ENCODE data around the gene S100A14.
"Not testable (repeated sequence)": the region's sequence is repeated elsewhere in the genome, so short reads cannot be mapped to it uniquely, and the experiment has no call there.

The S100A14 gene

DNA sequence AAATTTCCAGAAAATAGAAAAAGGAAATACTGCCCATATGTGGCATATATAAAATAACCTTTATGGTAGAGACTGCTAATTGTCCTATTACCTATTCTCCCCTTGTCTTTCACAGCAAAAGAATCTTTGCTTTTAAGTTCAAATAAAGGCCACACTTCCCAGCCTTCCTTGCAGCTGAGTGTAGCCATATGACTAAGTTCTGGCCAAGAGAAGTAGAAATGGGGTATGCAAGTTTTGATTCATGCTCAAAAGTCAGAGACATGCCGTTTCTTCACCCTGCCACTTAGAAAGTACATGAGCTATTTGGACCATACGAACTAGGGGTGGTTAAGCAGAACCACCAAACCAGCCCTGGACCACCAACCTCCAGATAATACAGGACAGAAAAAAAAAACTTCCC is 32.1 kb downstream of the S100A14 start:
- DNase-seq, result no peak

DNA sequence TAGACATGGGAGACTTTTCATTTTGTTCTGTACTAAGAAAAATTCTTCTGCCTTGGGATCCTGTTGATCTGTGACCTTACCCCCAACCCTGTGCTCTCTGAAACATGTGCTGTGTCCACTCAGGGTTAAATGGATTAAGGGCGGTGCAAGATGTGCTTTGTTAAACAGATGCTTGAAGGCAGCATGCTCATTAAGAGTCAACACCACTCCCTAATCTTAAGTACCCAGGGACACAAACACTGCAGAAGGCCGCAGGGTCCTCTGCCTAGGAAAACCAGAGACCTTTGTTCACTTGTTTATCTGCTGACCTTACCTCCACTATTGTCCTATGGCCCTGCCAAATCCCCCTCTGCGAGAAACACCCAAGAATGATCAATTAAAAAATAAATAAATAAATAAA is 32.6 kb downstream of the S100A14 start:
- DNase-seq, result not testable (repeated sequence)

DNA sequence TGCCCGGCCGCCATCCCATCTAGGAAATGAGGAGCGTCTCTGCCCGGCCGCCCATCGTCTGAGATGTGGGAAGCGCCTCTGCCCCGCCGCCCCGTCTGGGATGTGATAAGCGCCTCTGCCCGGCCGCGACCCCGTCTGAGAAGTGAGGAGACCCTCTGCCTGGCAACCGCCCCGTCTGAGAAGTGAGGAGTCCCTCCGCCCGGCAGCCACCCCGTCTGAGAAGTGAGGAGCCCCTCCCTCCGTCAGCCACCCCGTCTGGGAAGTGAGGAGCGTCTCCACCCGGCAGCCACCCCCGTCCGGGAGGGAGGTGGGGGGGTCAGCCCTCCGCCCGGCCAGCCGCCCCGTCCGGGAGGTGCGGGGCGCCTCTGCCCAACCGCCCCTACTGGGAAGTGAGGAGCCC is 33.3 kb downstream of the S100A14 start:
- not testable (repeated sequence) for DNase-seq

DNA sequence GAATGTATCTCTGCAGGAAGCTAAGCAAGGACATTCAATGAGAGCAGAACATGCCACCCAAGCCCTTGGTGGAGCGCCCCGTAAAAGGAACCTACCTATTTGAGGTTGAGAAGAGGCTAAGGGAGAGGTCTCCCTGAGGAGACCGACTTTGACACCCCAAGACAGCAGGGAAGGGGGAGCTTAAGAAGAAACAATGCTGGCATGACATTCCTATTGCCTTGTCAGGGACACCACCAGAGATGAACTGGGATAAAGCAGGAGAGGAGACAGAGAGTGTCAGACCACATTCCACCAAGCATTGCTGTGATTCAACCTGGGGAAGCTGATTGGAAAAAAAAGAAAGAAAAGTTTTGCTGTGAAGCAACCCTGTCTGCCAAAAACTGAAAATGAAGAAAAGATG is 37.2 kb downstream of the S100A14 start:
- no peak for DNase-seq

DNA sequence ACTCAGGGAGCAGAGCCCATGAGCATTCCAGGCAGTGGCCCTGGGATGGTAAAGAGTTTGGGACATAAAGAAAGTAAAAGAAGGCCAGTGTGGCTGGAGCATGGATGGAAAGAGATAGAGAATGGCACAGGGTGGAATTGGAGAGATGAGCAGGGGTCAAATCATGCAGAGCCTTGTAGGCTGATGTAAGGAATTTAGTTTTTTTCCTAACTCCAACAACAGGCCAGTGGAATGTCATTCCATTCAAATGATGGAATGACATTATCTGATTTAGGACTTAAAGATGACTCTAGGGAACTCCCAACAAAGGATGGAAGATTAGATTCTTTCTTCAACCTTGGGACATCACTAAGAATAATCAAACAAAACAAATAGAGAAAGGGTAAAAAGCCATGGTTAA is 37.6 kb downstream of the S100A14 start:
- DNase-seq, result no peak

DNA sequence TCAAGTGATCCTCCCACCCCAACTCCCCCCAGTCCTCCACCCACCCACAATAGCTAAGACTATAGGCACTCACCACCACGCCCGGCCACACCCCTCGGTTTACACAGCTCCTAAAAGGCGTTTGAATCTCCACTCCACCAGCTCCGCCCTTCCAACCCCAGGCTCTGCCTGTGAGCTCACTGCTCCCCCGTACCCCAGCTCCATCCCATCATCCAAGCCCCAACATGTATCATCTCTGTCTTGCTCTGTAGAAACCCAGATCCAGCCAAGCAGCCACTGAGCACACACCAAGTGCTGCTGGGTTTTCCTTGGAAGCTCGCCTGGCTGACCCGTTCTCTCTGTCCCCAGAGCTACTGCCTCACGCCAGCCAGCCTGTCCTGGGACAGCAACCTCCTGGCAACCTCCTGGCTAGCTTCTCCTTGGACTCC is 38.5 kb downstream of the S100A14 start:
- DNase-seq, result no peak

DNA sequence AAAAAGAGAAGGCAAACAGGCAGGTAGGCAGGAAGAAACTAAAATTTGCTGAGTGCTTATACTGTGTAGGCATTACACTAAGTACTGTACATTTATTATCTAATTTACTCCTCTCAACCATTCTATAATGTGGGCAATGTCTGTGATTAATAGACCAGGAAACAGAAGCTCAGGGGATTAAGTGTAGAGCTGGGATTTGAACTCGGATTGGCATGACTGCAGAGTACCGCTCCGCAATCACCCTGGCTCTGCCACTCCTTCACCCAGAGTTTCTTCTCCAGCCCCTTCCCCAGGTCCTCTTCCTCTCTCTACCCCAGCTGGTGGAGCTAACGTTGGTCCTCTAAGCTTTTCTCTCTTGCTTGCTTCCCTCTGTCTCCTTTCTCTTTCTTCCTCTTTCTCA is 39.0 kb downstream of the S100A14 start:
- DNase-seq, result no peak

DNA sequence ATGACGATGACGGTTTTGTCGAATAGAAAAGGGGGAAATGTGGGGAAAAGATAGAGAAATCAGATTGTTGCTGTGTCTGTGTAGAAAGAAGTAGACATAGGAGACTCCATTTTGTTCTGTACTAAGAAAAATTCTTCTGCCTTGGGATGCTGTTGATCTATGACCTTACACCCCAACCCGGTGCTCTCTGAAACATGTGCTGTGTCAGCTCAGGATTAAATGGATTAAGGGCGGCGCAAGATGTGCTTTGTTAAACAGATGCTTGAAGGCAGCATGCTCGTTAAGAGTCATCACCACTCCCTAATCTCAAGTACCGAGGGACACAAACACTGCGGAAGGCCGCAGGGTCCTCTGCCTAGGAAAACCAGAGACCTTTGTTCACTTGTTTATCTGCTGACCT is 40.6 kb downstream of the S100A14 start:
- DNase-seq, result not testable (repeated sequence)

DNA sequence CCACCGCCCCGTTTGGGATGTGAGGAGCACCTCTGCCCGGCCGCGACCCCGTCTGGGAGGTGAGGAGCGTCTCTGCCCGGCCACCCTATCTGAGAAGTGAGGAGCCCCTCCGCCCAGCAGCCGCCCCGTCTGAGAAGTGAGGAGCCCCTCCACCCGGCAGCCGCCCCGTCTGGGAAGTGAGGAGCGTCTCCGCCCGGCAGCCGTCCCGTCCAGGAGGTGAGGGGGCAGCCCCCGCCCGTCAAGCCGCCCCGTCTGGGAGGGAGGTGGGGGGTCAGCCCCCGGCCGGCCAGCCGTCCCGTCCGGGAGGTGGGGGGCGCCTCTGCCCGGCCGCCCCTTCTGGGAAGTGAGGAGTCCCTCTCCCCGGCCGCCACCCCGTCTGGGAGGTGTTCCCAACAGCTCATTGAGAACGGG is 41.0 kb downstream of the S100A14 start:
- DNase-seq, result not testable (repeated sequence)

DNA sequence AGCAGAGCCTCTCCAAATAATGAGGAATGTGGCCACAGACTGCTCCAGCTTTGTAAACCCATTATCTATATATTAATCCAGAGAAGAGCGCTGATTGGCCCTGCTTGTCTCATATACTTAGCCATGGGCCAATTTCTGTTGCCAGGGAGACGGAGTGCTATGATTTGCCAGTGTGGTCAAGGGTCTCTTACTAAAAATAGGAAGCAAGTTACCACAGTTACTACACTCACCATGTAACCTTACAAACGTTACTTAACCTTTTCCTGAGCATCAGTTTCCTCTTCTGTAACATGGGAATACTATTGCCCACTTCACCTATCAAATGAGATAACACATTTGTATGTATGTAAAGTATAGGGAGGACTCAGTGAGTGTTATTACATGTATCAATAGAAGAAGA is 42.8 kb downstream of the S100A14 start:
- DNase-seq, result no peak

DNA sequence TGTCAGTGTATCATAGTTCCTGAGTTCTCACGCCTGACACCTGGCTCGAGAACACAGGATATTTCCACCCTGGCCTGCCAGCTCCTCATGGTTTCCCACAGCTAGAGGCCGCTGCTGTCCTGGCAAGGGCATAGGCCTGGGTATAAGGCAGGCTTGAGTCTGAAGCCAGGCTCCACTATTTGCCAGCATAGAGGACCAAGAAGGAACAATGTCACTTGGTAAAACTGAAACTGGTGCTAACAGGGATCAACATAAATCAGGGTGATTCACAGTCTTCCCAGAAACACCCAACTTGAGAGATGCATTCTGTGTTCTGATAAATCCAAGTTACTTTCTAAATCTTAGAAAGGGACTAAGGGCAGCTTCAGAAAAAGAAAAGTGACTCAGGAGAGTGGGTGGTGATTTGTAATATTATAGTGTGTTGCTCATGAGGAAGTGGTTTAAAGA is 43.5 kb downstream of the S100A14 start:
- peak; percentile 60 for DNase-seq

DNA sequence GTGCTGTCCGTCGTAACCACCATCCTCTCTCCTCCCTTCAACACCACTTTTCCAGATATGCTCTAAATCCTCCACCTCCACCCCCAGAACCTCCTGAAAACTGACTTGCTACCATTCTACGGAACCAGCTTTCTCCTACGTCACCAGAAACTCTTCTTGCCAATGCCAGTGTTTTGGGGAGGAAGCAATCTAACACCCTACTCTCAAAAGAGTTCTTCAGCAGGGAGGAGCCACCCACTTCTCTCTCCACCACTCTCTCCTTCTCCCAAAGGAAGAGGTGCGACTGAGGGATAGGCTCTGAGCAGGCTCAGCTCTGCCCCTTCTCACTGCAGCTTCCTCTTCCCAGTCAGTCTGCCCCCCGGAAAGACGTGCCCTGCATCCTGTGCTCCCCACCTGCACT is 44.4 kb downstream of the S100A14 start:
- DNase-seq, result no peak

DNA sequence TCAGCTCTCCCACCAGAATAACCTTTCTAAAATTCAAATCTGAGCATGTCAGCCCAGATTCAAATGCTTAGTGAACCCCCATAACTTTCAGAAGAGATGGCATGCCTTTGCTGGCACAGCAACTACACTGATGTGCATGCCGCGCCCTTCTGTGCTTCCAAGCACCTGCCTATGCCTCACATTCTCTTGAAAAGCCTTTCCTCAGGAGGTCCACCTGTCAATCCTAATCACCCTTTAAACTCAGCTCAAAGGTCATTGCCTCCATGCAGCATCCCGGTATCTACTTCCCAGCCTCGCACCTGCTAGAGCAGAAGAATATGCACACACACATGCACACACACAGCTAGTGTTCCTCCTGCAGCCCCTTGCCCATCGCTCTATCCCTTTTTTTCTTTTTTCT is 45.3 kb downstream of the S100A14 start:
- no peak for DNase-seq

DNA sequence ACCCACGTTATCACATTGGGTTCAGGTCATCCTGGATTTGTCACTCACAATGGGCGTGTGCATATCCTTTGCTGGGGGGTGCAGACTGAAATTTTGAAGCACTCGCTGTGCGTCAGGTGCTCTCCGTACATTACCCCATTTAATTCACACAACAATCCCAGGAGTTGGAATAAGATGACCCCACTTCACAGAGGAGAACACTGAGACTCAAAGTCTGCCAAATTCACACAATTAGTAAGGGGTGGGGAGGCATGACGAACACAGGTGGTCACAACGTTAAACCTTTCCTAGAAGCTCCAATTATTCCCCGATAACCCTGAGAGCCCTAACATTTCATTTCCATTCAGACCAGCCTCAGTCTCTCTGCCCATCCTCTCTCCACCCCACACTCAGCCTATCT is 46.7 kb downstream of the S100A14 start:
- no peak for DNase-seq

DNA sequence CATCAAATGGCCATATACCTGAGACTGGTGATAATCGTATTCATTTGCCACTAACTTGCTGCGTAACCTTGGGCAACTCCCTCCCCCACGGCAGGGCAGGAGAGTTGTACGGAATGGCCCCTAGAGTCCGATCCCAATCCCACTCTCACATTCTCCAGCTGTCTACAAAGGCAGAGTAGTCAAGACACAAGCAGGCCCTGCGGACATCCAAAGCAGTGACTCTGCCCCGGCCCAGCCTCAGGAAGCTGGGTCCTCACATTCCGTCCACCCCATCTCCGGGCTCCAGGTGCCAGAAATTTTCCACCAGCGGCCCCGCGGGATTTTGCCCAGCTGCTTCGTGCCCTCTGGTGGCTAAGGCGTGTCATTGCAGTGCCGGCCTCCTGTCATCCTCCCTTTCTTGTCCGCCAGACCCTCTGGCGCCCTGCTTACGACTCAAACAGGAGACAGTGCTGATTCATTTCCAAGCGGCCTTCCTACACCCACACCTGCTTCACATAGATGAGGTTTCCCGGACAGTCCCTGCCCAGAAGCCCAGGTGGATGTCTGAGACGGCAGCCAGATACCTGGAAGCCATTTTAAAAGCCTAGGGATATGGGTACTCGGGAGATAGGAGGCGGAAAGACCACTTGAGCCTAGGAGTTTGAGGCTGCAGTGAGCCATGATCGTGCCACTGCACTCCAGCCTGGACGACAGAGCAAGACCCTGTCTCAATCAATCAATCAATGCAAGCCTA is 47.6 kb downstream of the S100A14 start:
- DNase-seq, result peak; percentile 97

DNA sequence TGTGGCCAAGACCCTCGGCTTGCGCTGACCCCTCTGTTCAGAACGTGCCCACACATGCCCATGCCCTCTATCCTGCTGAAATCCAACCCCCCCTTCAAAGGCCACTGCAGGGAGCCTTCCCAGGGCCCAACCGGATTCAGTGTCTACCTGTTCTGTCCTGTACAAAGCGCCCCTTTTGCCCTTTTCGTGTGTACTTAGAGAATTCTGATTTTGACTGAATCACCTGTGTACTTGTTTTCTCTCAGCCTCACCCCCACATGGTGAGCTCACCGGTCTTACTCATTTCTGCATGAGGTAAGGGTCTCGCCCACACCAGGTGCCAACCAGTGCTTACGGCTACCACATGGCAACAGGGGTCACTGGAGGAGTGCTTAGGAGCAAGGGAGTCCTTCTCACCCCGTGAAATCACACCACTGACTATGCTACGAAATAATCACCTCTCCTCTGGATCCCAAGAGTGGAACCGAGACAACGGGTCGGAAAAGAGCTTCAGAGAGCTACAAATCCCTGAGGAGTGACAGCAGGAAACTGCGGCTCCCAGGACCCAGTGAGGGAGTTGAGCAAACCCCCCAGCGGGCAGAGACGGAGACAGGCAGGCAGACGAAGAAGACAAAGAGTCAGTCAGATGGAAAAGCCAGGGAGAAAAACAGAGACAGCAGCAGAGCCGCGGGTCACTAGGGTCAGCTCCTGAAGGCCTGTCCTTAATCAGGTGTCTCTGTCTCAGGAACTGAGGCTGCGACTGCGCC is 48.3 kb downstream of the S100A14 start:
- peak; percentile 83 for DNase-seq

DNA sequence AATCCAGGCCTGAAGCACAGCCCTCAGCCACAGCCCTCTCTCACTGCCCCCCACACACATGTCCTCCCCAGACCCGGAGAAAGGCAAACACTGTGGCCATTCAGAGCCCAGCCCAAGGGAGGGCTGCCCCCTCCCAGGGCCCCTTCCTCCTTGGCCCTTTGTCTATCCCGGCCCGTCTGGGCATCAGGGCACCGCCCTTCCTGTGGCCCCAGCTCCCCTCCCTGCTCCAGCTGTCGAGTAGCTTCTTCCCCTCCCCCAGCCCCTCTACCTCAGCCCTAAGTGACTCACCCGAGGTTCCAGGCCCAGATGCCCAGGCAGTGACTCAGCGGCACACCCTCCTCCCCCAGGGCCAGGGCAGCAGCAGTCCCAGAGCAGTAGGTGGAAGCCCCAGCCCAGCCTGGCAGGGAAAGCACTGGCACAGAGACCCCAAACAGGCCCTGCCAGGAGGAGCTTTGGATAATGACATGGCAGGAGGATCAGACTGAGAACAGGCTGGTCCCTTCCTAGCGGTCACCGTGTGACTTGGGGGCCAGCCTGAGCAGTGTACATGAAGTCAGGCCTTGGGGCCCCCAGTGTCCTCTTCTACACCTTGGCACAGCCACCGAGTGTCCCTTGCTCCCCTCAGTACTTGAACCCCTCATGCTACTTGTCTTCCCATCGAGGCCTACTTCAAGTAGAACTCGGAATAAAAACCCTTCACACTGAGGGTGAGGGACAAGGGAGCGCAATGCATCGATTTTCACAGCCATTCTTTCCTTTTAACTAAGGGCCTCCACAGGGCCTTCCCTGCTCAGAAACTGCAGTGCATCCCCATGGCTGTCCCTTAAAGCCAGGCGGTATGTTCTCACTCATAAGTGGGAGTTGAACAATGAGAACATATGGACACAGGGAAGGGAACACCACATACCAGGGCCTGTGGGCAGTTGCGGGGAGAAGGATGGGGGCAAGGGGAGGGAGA is 49.4 kb downstream of the S100A14 start:
- peak; percentile 98 for DNase-seq

DNA sequence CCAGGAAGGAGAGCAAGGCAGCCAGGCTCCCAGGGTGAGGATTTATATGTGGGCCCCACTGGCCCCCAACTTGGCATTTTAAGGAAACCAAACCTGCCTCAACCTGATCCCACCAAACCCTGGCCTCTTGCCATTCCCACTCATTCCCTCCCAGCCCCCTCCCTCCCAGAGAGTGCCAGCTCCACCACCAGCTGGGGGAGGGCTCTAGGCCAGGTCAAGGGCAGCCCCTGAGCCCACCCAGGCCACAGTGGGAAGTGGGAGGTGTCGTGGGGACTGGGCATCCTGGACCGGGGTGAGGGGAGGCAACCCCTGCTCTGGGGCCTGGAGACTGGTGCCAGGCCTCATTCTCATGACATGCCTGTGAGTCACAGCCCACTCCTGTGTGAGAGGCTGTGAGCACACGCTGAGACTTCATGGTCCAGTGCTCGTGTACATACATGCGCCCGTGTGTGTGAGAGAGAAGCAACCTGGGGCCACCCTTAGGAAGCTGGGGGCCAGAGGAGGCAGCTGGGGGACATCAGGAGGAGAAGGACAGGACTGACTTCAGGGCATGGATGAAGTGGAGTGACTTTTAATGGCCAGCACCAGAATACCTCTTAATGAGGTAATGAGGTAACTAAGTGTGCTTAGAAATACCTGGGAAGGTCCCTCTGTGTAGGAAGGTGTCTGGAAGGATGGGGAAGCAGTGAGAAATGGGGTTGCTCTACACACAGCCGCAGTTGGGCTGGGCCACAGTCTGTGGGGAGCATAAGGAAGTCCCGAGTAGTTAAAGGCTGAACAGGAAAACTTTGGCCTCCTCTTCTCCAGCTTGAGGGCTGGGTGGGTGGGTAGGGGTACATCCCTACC is 50.4 kb downstream of the S100A14 start, which contains the start of gene S100A2:
Gene S100A2, minus strand, starts transcription at position 316 of the 846 bp plus-strand sequence. CDS start 1,967 bp downstream, outside the sequence.
- peak; percentile 81 for DNase-seq
